Body of pancreas (tissue), 4 donors: ENCODE results near the gene ALPG. TPM values are rescaled to one million over a fixed set of nuclear protein-coding genes. Genes with fewer than 3 reads are reported as not detected.
"Not testable (repeated sequence)": the region's sequence is repeated elsewhere in the genome, so short reads cannot be mapped to it uniquely, and the experiment has no call there.

Source experiments
- ATAC-seq: fragments of 150-250 bp; one replicate; pipeline ENCODE4 v1.9.1; 2016
- DNase-seq, 4 donors: peaks; one replicate each; pipeline ENCODE4 v3.0.0-alpha.2; 2019
- H3K27ac ChIP-seq, 4 donors: fragments of 200-600 bp; sonication (generic); 1 replicate in 3 of 4; 2 replicates in 1 of 4; pipeline versions ENCODE4 v1.5.1 to v1.6.1; 2016 to 2019; ENCODE audit warnings: mild to moderate bottlenecking in 1 of 4, mixed read lengths in 1 of 4, moderate library complexity in 1 of 4
- H3K27me3 ChIP-seq, 2 donors: fragments of 200-600 bp; sonication (generic); one replicate each; pipeline ENCODE4 v1.6.0; 2016; ENCODE audit warnings: mild to moderate bottlenecking in 1 of 2
- H3K36me3 ChIP-seq, 2 donors: fragments of 200-600 bp; sonication (generic); replicated peaks in 1 of 2; 2 replicates each; pipeline ENCODE4 v1.5.1; 2016; ENCODE audit warnings: low read depth in 2 of 2; ENCODE audit not compliant: insufficient read depth in 1 of 2
- H3K4me1 ChIP-seq: fragments of 200-600 bp; sonication (generic); one replicate; pipeline ENCODE4 v1.6.0; 2016
- H3K4me3 ChIP-seq, 2 donors: fragments of 200-600 bp; sonication (generic); 1 replicate in 1 of 2; 2 replicates in 1 of 2; pipeline ENCODE4 v1.5.1; 2016 to 2019
- H3K9me3 ChIP-seq, 3 donors: fragments of 200-600 bp; sonication (generic); 1 replicate in 2 of 3; 2 replicates in 1 of 3; pipeline ENCODE4 v1.5.1; 2016
- CTCF ChIP-seq, 7 experiments: fragments of 450-650 bp in 4 of 7; fragments of 200-600 bp in 3 of 7; sonication (generic) in 3 of 7; IDR thresholded peaks; one replicate each; pipeline ENCODE4 v1.5.1; 2016 to 2019; ENCODE audit warnings: antibody characterized with exemption in 7 of 7
- POLR2A ChIP-seq, 3 donors: fragments of 450-650 bp; IDR thresholded peaks; one replicate each; pipeline ENCODE4 v1.6.1; 2016; ENCODE audit warnings: antibody characterized with exemption in 3 of 3, mild to moderate bottlenecking in 2 of 3
- WGBS, 2 donors: methylation state at CpG; one replicate each; pipeline ENCODE4 v1.1.5; 2017; 5-methylcytosine and 5-hydroxymethylcytosine counted together
- intact Hi-C: fragments of 100-400 bp; cut with DNase I; formaldehyde crosslinking; loops from one replicate; pipeline ENCODE4 v1.15.1; 2023
- total RNA-seq, 2 donors: library from RNA; depleted of rRNA; stranded (reverse); fragments of >200 nt; gene quantifications; one replicate each; pipeline ENCODE4 v1.1.0, GENCODE V29; 2016

The ALPG gene
- total RNA-seq, 2 donors from 2014 or later = not detected

DNA sequence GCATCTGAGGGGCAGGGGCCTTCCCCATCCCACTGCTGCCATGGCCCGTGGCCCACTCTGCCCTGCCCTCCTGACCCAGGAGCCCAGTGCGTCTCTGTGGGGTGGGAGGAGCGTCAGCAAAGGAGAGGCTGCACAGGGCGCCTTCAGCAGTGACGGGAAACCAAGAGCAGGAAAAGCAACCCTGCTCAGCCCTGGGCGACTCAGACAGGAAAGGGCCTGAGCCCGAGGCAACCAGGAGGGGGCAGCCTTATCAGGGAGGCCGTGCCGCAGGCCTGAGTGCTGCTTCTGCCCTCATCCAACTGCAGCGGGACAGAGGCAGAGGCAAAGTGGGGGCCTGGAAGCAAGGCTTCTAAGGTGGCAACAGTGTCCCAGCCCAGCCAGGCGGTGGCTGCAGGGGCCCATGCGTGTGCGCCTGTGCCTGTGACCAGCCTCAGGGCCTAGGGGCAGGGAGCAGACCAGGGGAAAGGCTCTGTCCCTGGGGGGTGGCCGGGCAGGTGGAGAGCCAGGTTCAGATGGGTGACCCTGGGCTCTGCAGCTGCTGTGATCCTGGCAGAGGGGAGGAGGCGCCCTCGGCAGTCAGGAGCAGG lies 26.0 kb downstream of the ALPG start:
- Histone ChIP-seq H3K36me3 (no peaks in the 10 kb centered on the region), H3K4me1 (no peaks in the 10 kb centered on the region), H3K9me3 (no peaks in the 10 kb centered on the region), H3K4me3 (no peak overlapping the region), H3K27me3 (no peaks in the 10 kb centered on the region), H3K27ac (no peak overlapping the region)
- 69 to 100% methylated on average over 3 to 16 of the region's 16 CpGs for WGBS, 2 donors
- no peak for ATAC-seq
- DNase-seq = no peak
- intact Hi-C loops = loop anchor here (10.0 kb wide), 1 partner anchor 508 kb away; the partner anchor contains the start of gene NPPC
- TF ChIP-seq CTCF (IDR thresholded peaks at IDR 0.05) = no peak
- no peak for TF ChIP-seq POLR2A (IDR thresholded peaks at IDR 0.05)

DNA sequence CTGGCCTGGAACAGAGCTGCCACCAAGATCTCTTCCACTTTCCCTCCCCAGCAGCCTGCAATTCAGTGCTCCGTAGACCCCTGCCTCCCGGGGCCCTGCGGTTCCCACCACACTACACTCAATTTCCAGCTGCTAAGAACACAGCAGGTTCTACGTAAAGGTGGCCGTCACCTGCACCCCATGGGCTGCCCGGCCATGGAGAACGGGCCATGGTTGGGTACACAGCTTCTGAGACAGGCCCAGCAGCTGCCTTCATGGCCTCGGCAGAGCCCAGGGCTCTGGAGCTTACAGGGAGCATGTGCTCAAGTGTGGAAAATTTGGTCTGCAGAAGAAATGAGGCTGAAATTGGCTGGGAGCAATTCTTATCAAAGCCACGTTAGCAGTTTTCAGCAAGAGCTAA lies 27.0 kb downstream of the ALPG start:
- H3K4me1 ChIP-seq, H3K27ac ChIP-seq, H3K9me3 ChIP-seq, H3K36me3 ChIP-seq, H3K4me3 ChIP-seq, DNase-seq, H3K27me3 ChIP-seq, ATAC-seq: not testable (repeated sequence)
- WGBS, 2 donors = 85 to 94% methylated on average over 9 of the region's 9 CpGs
- intact Hi-C loops = loop anchor here (10.0 kb wide), 1 partner anchor 509 kb away; the partner anchor contains the start of gene NPPC

DNA sequence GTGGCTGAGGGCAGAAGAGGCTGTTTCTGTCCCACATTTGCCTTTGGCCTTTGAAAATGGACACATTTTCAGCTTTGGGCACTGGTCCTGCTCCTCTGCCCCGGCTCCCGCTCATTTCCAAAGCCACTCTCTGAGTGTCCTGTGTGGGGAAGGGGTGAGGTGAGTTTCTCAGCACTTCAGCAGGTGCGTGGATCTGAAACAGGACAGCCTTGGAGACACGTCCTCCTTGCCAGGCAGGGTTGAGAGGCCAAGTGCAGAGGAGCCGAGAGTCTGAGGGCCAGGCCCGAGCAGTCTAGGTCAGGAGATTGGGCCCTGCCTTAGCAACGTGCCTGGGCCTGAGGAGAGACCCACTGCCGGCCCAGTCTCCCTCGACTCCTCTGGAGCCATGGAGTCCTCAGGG lies 27.4 kb downstream of the ALPG start:
- no peak overlapping the region for H3K27ac ChIP-seq

GRCh38 chr2:232434563-232435374 lies 28.1 kb downstream of the ALPG start:
- ATAC-seq (no peak), DNase-seq (no peak)
- 67 to 91% methylated on average over 8 to 11 of the region's 12 CpGs for WGBS, 2 donors
- intact Hi-C loops = loop anchor here (10.0 kb wide), 1 partner anchor 510 kb away; the partner anchor contains the start of gene NPPC
- no peak for TF ChIP-seq CTCF (IDR thresholded peaks at IDR 0.05)
- no peak for TF ChIP-seq POLR2A (IDR thresholded peaks at IDR 0.05)
- no peaks in the 10 kb centered on the region for H3K9me3 ChIP-seq
- no peak overlapping the region for H3K4me3 ChIP-seq
- no peaks in the 10 kb centered on the region for H3K36me3 ChIP-seq
- H3K27ac ChIP-seq = no peak overlapping the region
- no peaks in the 10 kb centered on the region for H3K27me3 ChIP-seq
- peaks cover under 1% of the 10 kb centered on the region for H3K4me1 ChIP-seq

More for the DNA sequence above, 27.4 kb downstream of the ALPG start:
- 72 to 91% methylated on average over 7 to 9 of the region's 9 CpGs for WGBS, 2 donors
- Histone ChIP-seq H3K27me3 (no peaks in the 10 kb centered on the region), H3K9me3 (no peaks in the 10 kb centered on the region), H3K4me1 (no peaks in the 10 kb centered on the region), H3K36me3 (no peaks in the 10 kb centered on the region), H3K4me3 (no peak overlapping the region)
- TF ChIP-seq POLR2A (IDR thresholded peaks at IDR 0.05) = no peak
- TF ChIP-seq CTCF (IDR thresholded peaks at IDR 0.05) = no peak
- intact Hi-C loops = loop anchor here (10.0 kb wide), 1 partner anchor 509 kb away; the partner anchor contains the start of gene NPPC
- DNase-seq (no peak), ATAC-seq (no peak)

- DNase-seq (no peak), ATAC-seq (no peak)
- Histone ChIP-seq H3K4me1 (peaks cover 6% of the 10 kb centered on the region), H3K9me3 (no peaks in the 10 kb centered on the region), H3K27me3 (no peaks in the 10 kb centered on the region), H3K27ac (no peak overlapping the region), H3K36me3 (no peaks in the 10 kb centered on the region), H3K4me3 (no peak overlapping the region)
- TF ChIP-seq POLR2A (IDR thresholded peaks at IDR 0.05) (no peak), CTCF (IDR thresholded peaks at IDR 0.05) (no peak)
- intact Hi-C loops = loop anchor here (10.0 kb wide), 1 partner anchor 511 kb away; the partner anchor contains the start of gene NPPC
- WGBS, 2 donors = 87 to 92% methylated on average over 4 of the region's 4 CpGs
Observed at GRCh38 chr2:232435375-232435648, 28.7 kb downstream of the ALPG start.
